ENCODE data around the gene C5orf47.

Gene C5orf47

GRCh38 chr5:173944511-173944910, 44.5 kb upstream of the C5orf47 start:
- H3K14ac ChIP-seq (ENCODE audit: low read length): no peak overlapping the region
- no peak overlapping the region for H3K4me3 ChIP-seq (ENCODE audit: low read length in 2 of 2)
- no peak overlapping the region for H2BK5ac ChIP-seq (ENCODE audit: low read length)
- no peak overlapping the region for H3K27ac ChIP-seq (replicated peaks; ENCODE audit: low read length)
- H3K4me1 ChIP-seq (ENCODE audit: control insufficient read depth in 2 of 2, insufficient read depth in 1 of 2, low read depth in 1 of 2, low read length in 2 of 2): peaks cover 3 to 6% of the 10 kb centered on the region in 2 donors
- peaks cover 0 to 27% of the 10 kb centered on the region in 2 donors for H3K36me3 ChIP-seq (replicated peaks in 1 of 2; ENCODE audit: control insufficient read depth in 2 of 2, insufficient read depth in 2 of 2, low read length in 2 of 2)
- H2BK12ac ChIP-seq (ENCODE audit: low read length): no peak overlapping the region
- no peak overlapping the region for H3K9ac ChIP-seq (ENCODE audit: low read depth, low read length, poor library complexity)
- H2BK15ac ChIP-seq (ENCODE audit: low read length): no peak overlapping the region
- no peaks in the 10 kb centered on the region for H3K9me3 ChIP-seq (replicated peaks in 1 of 2; ENCODE audit: control insufficient read depth in 2 of 2, insufficient read depth in 1 of 2, low read depth in 1 of 2, low read length in 2 of 2)
- no peak overlapping the region for H3K23ac ChIP-seq (ENCODE audit: low read depth, low read length, poor library complexity)
- no peak overlapping the region for H3K18ac ChIP-seq (ENCODE audit: low read length)
- H3K79me1 ChIP-seq (ENCODE audit: low read depth, low read length): no peaks in the 10 kb centered on the region
- H3K27me3 ChIP-seq (ENCODE audit: control insufficient read depth in 3 of 3, insufficient read depth in 3 of 3, low read depth in 1 of 3, low read length in 3 of 3): no peaks in the 10 kb centered on the region
- H4K91ac ChIP-seq (ENCODE audit: low read depth, low read length, poor library complexity): no peak overlapping the region
- no peak overlapping the region for H2AK5ac ChIP-seq (ENCODE audit: low read depth, low read length)
- DNase-seq (ENCODE audit: low spot score): no peak
- H3K4ac ChIP-seq (ENCODE audit: low read length): no peak overlapping the region
- no peak overlapping the region for H2BK120ac ChIP-seq (ENCODE audit: low read depth, low read length)
- H2AFZ ChIP-seq (ENCODE audit: low read length): no peak overlapping the region
- WGBS, 2 donors (ENCODE audit: extremely low coverage in 2 of 2, insufficient read length in 2 of 2, insufficient replicate concordance in 1 of 2): no CpG with 5 or more reads among the region's 2 CpGs
- no peak overlapping the region for H4K8ac ChIP-seq (ENCODE audit: low read depth, low read length)
- H3K4me2 ChIP-seq (ENCODE audit: insufficient read depth, low read length, poor library complexity, severe bottlenecking): no peak overlapping the region

GRCh38 chr5:173945160-173945559, 43.8 kb upstream of the C5orf47 start:
- no peaks in the 10 kb centered on the region for H3K27me3 ChIP-seq (ENCODE audit: control insufficient read depth in 3 of 3, insufficient read depth in 3 of 3, low read depth in 1 of 3, low read length in 3 of 3)
- DNase-seq (ENCODE audit: low spot score): no peak
- no peak overlapping the region for H2BK120ac ChIP-seq (ENCODE audit: low read depth, low read length)
- no peak overlapping the region for H3K23ac ChIP-seq (ENCODE audit: low read depth, low read length, poor library complexity)
- no peak overlapping the region for H3K18ac ChIP-seq (ENCODE audit: low read length)
- H4K8ac ChIP-seq (ENCODE audit: low read depth, low read length): no peak overlapping the region
- H2BK12ac ChIP-seq (ENCODE audit: low read length): no peak overlapping the region
- no peak overlapping the region for H3K4me2 ChIP-seq (ENCODE audit: insufficient read depth, low read length, poor library complexity, severe bottlenecking)
- no peak overlapping the region for H3K4me3 ChIP-seq (ENCODE audit: low read length in 2 of 2)
- H3K14ac ChIP-seq (ENCODE audit: low read length): no peak overlapping the region
- peaks cover 0 to 33% of the 10 kb centered on the region in 2 donors for H3K36me3 ChIP-seq (replicated peaks in 1 of 2; ENCODE audit: control insufficient read depth in 2 of 2, insufficient read depth in 2 of 2, low read length in 2 of 2)
- H3K4ac ChIP-seq (ENCODE audit: low read length): no peak overlapping the region
- WGBS, 2 donors (ENCODE audit: extremely low coverage in 2 of 2, insufficient read length in 2 of 2, insufficient replicate concordance in 1 of 2): no CpG with 5 or more reads among the region's 2 CpGs
- H2BK5ac ChIP-seq (ENCODE audit: low read length): no peak overlapping the region
- no peak overlapping the region for H3K9ac ChIP-seq (ENCODE audit: low read depth, low read length, poor library complexity)
- H4K91ac ChIP-seq (ENCODE audit: low read depth, low read length, poor library complexity): no peak overlapping the region
- H2AK5ac ChIP-seq (ENCODE audit: low read depth, low read length): no peak overlapping the region
- peaks cover 3 to 6% of the 10 kb centered on the region in 2 donors for H3K4me1 ChIP-seq (ENCODE audit: control insufficient read depth in 2 of 2, insufficient read depth in 1 of 2, low read depth in 1 of 2, low read length in 2 of 2)
- H3K27ac ChIP-seq (replicated peaks; ENCODE audit: low read length): no peak overlapping the region
- H3K79me1 ChIP-seq (ENCODE audit: low read depth, low read length): no peaks in the 10 kb centered on the region
- no peak overlapping the region for H2AFZ ChIP-seq (ENCODE audit: low read length)
- no peak overlapping the region for H2BK15ac ChIP-seq (ENCODE audit: low read length)
- H3K9me3 ChIP-seq (replicated peaks in 1 of 2; ENCODE audit: control insufficient read depth in 2 of 2, insufficient read depth in 1 of 2, low read depth in 1 of 2, low read length in 2 of 2): no peaks in the 10 kb centered on the region

GRCh38 chr5:173946323-173946722, 42.6 kb upstream of the C5orf47 start:
- Histone ChIP-seq H3K4me3 (ENCODE audit: low read length in 2 of 2) (no peak overlapping the region), H3K36me3 (replicated peaks in 1 of 2; ENCODE audit: control insufficient read depth in 2 of 2, insufficient read depth in 2 of 2, low read length in 2 of 2) (peaks cover 0 to 41% of the 10 kb centered on the region in 2 donors), H3K9me3 (replicated peaks in 1 of 2; ENCODE audit: control insufficient read depth in 2 of 2, insufficient read depth in 1 of 2, low read depth in 1 of 2, low read length in 2 of 2) (no peaks in the 10 kb centered on the region), H3K4me1 (ENCODE audit: control insufficient read depth in 2 of 2, insufficient read depth in 1 of 2, low read depth in 1 of 2, low read length in 2 of 2) (peaks cover 3 to 6% of the 10 kb centered on the region in 2 donors), H4K8ac (ENCODE audit: low read depth, low read length) (no peak overlapping the region), H3K4ac (ENCODE audit: low read length) (no peak overlapping the region), H3K4me2 (ENCODE audit: insufficient read depth, low read length, poor library complexity, severe bottlenecking) (no peak overlapping the region), H3K18ac (ENCODE audit: low read length) (no peak overlapping the region), H3K27ac (replicated peaks; ENCODE audit: low read length) (no peak overlapping the region), H3K27me3 (ENCODE audit: control insufficient read depth in 3 of 3, insufficient read depth in 3 of 3, low read depth in 1 of 3, low read length in 3 of 3) (no peaks in the 10 kb centered on the region), H3K79me1 (ENCODE audit: low read depth, low read length) (no peaks in the 10 kb centered on the region), H2BK120ac (ENCODE audit: low read depth, low read length) (no peak overlapping the region), H2AK5ac (ENCODE audit: low read depth, low read length) (no peak overlapping the region), H2BK5ac (ENCODE audit: low read length) (no peak overlapping the region), H3K9ac (ENCODE audit: low read depth, low read length, poor library complexity) (no peak overlapping the region), H4K91ac (ENCODE audit: low read depth, low read length, poor library complexity) (no peak overlapping the region), H3K14ac (ENCODE audit: low read length) (no peak overlapping the region), H3K23ac (ENCODE audit: low read depth, low read length, poor library complexity) (no peak overlapping the region), H2BK15ac (ENCODE audit: low read length) (no peak overlapping the region), H2AFZ (ENCODE audit: low read length) (no peak overlapping the region), H2BK12ac (ENCODE audit: low read length) (no peak overlapping the region)
- no CpG with 5 or more reads among the region's 2 CpGs for WGBS, 2 donors (ENCODE audit: extremely low coverage in 2 of 2, insufficient read length in 2 of 2, insufficient replicate concordance in 1 of 2)
- DNase-seq (ENCODE audit: low spot score): no peak

DNA sequence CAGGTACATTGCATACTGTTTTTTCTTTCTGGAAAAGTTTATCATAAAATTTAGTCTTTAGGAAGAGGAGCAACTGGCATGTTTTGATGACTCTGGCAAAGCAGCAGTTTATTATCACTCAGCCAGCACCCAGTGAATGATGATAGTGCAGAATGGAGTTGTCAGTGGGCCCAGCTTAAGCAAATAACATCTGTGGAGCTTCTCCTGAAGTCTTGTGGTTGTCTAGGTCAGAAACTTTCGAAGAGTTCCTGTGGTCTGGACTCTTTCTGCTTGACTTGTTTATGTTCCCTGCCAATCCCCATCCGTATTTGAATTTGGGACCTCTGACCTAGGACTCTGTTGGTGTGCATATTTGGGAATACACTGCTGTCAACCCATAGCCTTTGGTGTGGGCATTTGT, 38.1 kb upstream of the C5orf47 start:
- Histone ChIP-seq H3K4me1 (ENCODE audit: control insufficient read depth in 2 of 2, insufficient read depth in 1 of 2, low read depth in 1 of 2, low read length in 2 of 2) (no peaks in the 10 kb centered on the region), H2AK5ac (ENCODE audit: low read depth, low read length) (no peak overlapping the region), H3K23ac (ENCODE audit: low read depth, low read length, poor library complexity) (no peak overlapping the region), H3K79me1 (ENCODE audit: low read depth, low read length) (no peaks in the 10 kb centered on the region), H3K4me2 (ENCODE audit: insufficient read depth, low read length, poor library complexity, severe bottlenecking) (no peak overlapping the region), H2BK15ac (ENCODE audit: low read length) (no peak overlapping the region), H3K4ac (ENCODE audit: low read length) (no peak overlapping the region), H3K18ac (ENCODE audit: low read length) (no peak overlapping the region), H2BK120ac (ENCODE audit: low read depth, low read length) (no peak overlapping the region), H3K9me3 (replicated peaks in 1 of 2; ENCODE audit: control insufficient read depth in 2 of 2, insufficient read depth in 1 of 2, low read depth in 1 of 2, low read length in 2 of 2) (no peaks in the 10 kb centered on the region), H2AFZ (ENCODE audit: low read length) (no peak overlapping the region), H4K8ac (ENCODE audit: low read depth, low read length) (no peak overlapping the region), H2BK5ac (ENCODE audit: low read length) (no peak overlapping the region), H3K36me3 (replicated peaks in 1 of 2; ENCODE audit: control insufficient read depth in 2 of 2, insufficient read depth in 2 of 2, low read length in 2 of 2) (peaks cover 2 to 66% of the 10 kb centered on the region in 2 donors), H3K14ac (ENCODE audit: low read length) (no peak overlapping the region), H4K91ac (ENCODE audit: low read depth, low read length, poor library complexity) (no peak overlapping the region), H3K27ac (replicated peaks; ENCODE audit: low read length) (no peak overlapping the region), H3K27me3 (ENCODE audit: control insufficient read depth in 3 of 3, insufficient read depth in 3 of 3, low read depth in 1 of 3, low read length in 3 of 3) (no peaks in the 10 kb centered on the region), H2BK12ac (ENCODE audit: low read length) (no peak overlapping the region), H3K4me3 (ENCODE audit: low read length in 2 of 2) (no peak overlapping the region), H3K9ac (ENCODE audit: low read depth, low read length, poor library complexity) (no peak overlapping the region)
- DNase-seq (ENCODE audit: low spot score): no peak
- WGBS, 2 donors (ENCODE audit: extremely low coverage in 2 of 2, insufficient read length in 2 of 2, insufficient replicate concordance in 1 of 2): no CpG with 5 or more reads among the region's 2 CpGs

Measured in neuronal stem cell (in vitro differentiated cells).